T-helper 2 cell treated with Interferon-gamma antibody and Interleukin-4, amounts not matched to agents 100 ng/mL and 5 ng/mL, for 36 hours (primary cell): ENCODE measurements around the gene LBHD1. TPM values are rescaled to one million over a fixed set of nuclear protein-coding genes. Genes with fewer than 3 reads are reported as not detected.
"Not testable (repeated sequence)": the region's sequence is repeated elsewhere in the genome, so short reads cannot be mapped to it uniquely, and the experiment has no call there.

ENCODE experiments used
- intact Hi-C: fragments of 100-400 bp; cut with micrococcal nuclease; formaldehyde crosslinking; loops from one replicate; pipeline ENCODE4 v1.15.1; 2023
- total RNA-seq: library from RNA; stranded (reverse); gene quantifications from 2 replicates; pipeline ENCODE4 v1.2.3, GENCODE V29; 2022

LBHD1 gene
- 18.9 and 20.7 TPM in 2 replicates for total RNA-seq

- intact Hi-C loops: loop anchor here (1.0 to 10.0 kb wide), 4 partner anchors 8 to 247 kb away; partner anchors contain the start of genes BSCL2, GNG3, INTS5 and UBXN1
Observed at GRCh38 chr11:62671608-62672389, at the start of gene LBHD1, which contains the start of gene UQCC3. LBHD1 (minus strand) TSS chr11:62672267; CDS start chr11:62670031, 2,236 bp downstream. UQCC3 (plus strand) TSS chr11:62671673; CDS start chr11:62671746, 73 bp downstream.

DNA sequence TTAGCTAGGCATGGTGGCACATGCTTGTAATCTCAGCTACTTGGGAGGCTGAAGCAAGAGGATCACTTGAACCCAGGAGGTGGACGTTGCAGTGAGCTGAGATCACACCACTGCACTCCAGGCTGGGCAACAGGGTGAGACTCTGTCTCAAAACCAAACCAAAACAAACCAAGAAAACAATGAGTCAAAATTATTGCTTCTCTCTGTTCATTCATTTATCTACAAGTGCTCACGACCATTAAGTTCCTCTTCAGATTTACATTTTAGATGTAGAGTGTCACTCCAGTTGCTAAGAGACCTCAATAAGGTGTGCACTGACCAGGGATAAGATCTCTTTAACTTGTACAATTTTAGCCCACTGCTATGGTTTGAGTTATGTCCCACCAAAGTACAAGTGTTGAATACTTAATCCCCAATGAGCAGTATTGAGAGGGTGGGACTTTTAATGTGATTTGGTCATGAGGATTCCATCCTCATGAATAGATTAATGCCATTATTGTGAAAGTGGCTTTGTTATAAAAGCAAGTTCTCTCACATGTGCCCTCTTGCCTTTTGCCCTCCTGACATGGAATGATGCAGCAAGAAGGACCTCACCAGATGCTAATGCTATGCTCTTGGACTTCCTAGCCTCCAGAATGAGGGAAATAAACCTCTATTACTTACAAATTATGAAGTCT is 47.4 kb upstream of the LBHD1 start:
- intact Hi-C loops: no loop called here

- intact Hi-C loops: no loop called here
Observed at GRCh38 chr11:62716816-62717215, 44.7 kb upstream of the LBHD1 start.

GRCh38 chr11:62716206-62716605 is 44.1 kb upstream of the LBHD1 start:
- intact Hi-C loops: no loop called here

GRCh38 chr11:62715150-62716130 is 43.4 kb upstream of the LBHD1 start:
- intact Hi-C loops: no loop called here

DNA sequence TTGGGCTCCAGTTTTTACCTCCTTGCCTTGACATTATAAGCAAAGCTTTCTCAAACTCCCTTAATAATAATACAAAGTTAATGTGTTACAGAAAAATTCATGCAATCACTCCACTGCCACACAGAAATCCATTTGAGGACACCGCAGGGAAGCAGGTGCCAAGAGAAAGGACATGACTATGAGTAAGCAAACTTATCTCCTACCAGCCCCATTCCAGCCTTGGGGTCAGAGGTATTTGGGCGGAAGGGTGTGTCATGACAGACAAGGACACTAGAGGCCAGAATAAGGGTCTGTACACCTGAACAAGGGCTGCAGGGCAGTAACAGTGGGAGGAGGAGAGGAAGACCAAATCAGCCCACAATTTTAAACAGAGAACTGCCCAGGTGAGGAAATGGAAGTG is 41.3 kb upstream of the LBHD1 start:
- intact Hi-C loops: no loop called here

DNA sequence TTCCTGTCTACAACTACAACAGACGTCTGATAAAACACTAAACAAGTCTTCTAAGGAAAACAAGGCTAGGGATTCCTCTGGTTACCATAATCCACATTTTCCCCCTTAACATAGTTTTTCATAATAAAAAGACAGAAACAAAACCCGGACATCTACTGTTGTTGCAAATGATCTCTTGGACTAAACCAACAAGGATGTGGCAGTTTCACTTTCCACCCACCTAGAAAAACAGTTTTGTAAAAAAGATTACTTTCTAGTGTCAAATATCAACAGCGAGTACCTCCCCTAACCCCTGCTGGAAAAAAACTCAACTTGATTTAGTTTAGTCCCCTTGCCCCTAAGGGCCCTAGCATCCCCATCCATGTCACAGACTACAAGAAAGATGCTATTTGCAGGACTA is 40.8 kb upstream of the LBHD1 start:
- intact Hi-C loops: no loop called here

DNA sequence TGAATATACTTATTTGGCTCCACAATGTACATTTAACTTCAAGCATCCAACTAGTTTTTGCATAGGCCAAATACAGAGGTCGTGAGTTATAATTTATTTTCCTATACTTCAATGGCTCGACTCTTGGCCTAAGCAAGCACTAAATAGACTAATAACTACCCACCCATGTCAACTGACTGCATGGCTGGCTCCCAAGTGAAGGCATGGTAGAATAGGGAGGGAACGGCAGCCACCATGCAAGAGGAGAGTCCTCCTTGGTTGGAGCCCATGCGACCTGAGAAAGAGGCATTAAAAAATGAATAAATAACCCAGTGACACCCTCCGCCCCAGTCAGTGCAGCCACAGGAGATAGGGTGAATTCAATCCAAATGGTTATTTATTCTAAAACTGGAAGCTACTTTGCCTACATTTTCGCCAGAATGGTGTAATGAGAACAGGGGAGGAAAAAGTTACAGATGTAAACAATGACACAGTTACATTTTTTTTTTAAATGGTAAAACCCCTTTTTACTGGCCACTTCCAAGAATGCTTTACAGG is 40.3 kb upstream of the LBHD1 start:
- intact Hi-C loops: no loop called here

GRCh38 chr11:62710001-62710345 is 37.9 kb upstream of the LBHD1 start:
- intact Hi-C loops: no loop called here

DNA sequence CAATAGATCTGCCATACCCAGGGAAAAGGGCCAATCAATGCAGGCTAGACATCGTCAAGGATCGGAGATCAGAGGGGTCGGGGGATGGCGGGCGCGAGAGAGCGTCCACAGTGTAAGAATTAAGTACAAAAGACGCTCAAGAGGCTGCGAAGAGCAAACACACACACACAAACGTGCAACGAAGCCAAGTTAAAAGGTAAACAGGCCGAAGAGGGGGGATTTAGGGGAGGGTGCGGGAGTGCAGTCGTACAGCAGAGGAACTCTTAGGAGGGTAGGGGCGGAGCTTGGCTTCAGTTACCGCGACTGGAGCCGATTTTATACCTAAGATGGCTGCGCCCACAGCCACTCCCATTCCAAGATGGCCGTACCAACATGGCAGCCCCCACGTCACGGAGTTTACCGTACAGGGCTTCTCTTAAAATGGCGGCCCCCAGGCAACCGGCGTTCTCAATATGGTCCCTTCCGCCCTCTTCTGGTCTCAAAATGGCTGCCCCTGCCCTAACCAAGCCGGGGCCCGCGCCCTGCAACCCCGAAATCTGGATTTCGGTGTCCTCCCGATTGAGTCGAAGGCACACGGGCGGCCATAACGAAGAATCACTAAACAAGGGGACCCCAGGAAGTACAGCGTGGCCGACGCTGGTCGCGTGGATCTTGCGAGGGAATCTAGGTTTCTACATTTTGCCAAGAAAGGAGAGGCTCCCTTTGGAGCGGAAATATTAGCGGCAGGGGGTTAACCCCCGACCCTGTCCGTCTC is 37.4 kb upstream of the LBHD1 start:
- intact Hi-C loops: loop anchor here (1.0 to 5.0 kb wide), 8 partner anchors 18 to 172 kb away; partner anchors contain the start of genes GANAB, HNRNPUL2, LBHD1 and STX5

DNA sequence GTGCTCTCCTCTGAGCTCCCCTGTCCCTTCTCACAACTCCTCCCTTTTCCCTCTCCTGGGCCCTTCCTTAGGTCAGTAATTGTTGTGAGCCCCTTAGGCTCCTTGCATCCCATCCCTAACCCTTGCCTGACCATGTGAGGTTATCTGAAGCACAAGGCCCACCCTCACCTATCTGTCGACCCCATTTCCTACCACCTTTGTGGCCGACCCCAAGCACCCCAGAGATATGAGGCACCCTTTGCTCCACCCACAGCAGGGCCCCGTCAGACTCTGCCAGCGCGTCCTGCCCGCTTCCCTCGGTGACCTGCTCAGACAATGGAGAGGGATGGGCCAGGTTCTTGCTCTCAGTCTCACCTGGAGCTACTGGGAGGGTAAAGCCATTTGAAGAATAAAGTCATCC is 36.7 kb upstream of the LBHD1 start:
- intact Hi-C loops: loop anchor here (1.0 to 5.0 kb wide), 8 partner anchors 19 to 173 kb away; partner anchors contain the start of genes GANAB, HNRNPUL2, LBHD1 and STX5

- intact Hi-C loops: loop anchor here (2.0 to 5.0 kb wide), 4 partner anchors 36 to 124 kb away; partner anchors contain the start of genes GANAB, LBHD1, STX5 and TEX54
Observed at GRCh38 chr11:62708392-62708791, 36.3 kb upstream of the LBHD1 start.

- intact Hi-C loops: loop anchor here (5.0 kb wide), 3 partner anchors 35 to 125 kb away; partner anchors contain the start of genes LBHD1, STX5, TEX54 and TUT1
Observed at GRCh38 chr11:62707277-62707861, 35.3 kb upstream of the LBHD1 start, which contains the start of the genes BSCL2 and GNG3. BSCL2 (minus strand) TSS chr11:62707424; CDS start chr11:62707195, 229 bp downstream. GNG3 (plus strand) TSS chr11:62707676; CDS start chr11:62708296, 620 bp downstream.

DNA sequence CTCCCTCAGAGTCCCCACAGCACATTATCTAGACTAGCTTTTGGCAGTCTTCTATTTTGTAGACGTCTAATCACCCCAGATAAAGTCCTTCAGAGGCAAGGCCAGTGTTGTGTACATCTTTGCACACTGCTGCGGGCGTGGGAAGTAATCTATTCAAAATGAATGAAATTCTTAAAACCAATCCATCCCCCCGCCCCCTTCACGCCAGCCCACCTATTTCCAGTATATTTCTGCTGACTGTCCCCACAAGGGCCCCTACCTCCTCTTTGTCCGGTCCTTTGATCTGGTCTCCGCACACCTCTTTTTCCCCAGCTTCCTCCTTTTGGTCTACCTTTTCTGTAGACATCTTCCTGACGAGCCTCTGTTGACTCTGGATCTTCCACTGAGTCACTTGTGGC is 34.8 kb upstream of the LBHD1 start:
- intact Hi-C loops: loop anchor here (5.0 kb wide), 3 partner anchors 35 to 125 kb away; partner anchors contain the start of genes LBHD1, STX5, TEX54 and TUT1

DNA sequence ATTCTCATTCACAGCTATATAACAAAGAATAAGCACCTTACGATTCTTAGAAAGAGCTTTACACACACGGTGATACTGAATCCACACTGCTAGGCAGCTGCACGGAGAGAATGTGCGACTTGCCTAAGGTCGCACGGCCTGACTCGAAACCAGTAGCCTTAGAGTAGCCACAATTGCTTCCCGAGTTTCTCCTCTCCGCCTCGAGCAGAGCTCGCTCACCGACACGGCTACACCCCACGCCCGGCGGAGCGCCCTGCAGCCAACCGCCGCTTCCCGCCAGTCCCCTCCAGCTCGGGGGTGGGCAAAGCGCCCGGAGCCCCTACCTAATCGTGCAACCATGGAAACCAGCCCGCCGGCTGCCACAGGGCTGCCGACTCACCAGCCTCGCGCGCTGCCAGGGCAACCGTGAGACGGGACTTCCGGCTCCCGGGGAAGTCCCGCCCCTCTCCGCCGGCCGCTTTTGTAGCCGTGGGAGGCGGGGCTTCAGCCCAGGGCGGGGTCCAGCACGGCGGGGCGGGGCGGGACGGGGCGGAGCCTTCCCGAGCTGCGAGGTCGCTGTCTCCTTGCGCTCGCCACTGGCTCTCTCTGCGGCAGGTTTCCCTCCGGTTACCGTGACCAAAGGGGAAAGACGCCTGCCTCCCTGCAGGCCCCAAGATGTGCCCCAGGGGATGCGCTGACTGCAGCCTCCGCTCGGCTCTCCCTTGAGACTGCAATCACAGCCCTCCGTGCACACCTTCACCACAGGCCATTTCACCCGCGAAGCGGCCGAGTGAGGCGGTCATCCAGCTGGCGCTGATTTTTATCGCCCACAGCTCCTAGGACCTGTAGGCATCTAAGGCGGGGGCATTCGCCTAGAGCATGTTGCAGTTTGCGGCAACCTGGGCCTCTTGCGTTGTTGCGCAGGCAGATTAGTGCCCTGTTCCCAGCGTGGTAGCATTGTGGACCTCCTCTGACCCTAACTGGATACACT is 34.1 kb upstream of the LBHD1 start:
- intact Hi-C loops: loop anchor here (5.0 kb wide), 3 partner anchors 34 to 126 kb away; partner anchors contain the start of genes LBHD1, STX5, TEX54 and TUT1

GRCh38 chr11:62705413-62705812 is 33.3 kb upstream of the LBHD1 start:
- intact Hi-C loops: loop anchor here (5.0 kb wide), 3 partner anchors 33 to 127 kb away; partner anchors contain the start of genes LBHD1, STX5, TEX54 and TUT1

- intact Hi-C loops: not testable (repeated sequence)
Observed at GRCh38 chr11:62703921-62704320, 31.9 kb upstream of the LBHD1 start.

GRCh38 chr11:62702246-62702645 is 30.2 kb upstream of the LBHD1 start:
- intact Hi-C loops: no loop called here
